SK-N-SH treated with all-trans-retinoic acid at 6 μM for 48 hours (cell line): ENCODE measurements around the gene MYBPC1.

ENCODE experiments used
- ARNTL ChIP-seq: fragments of 450-650 bp; formaldehyde crosslinking; IDR thresholded peaks from 2 replicates; pipeline ENCODE4 v1.5.0; 2020; ENCODE audit warnings: low read depth, mild to moderate bottlenecking, moderate library complexity, borderline replicate concordance
- CSDC2 ChIP-seq: fragments of 250-450 bp; sonication (Bioruptor Pico); IDR thresholded peaks from 2 replicates; pipeline ENCODE4 v1.5.0; 2020; ENCODE audit warnings: mild to moderate bottlenecking, moderate library complexity
- ESRRG ChIP-seq: fragments of 250-450 bp; sonication (Bioruptor Pico); IDR thresholded peaks from 2 replicates; pipeline ENCODE4 v1.6.1; 2021; ENCODE audit warnings: mild to moderate bottlenecking
- PPARA ChIP-seq: fragments of 250-450 bp; sonication (Bioruptor Pico); IDR thresholded peaks from 2 replicates; pipeline ENCODE4 v1.5.0; 2020; ENCODE audit warnings: mild to moderate bottlenecking, borderline replicate concordance
- RARB ChIP-seq: fragments of 250-450 bp; sonication (Bioruptor Pico); IDR thresholded peaks from 2 replicates; pipeline ENCODE4 v1.8.0; 2021; ENCODE audit warnings: mild to moderate bottlenecking, moderate library complexity
- TCF4 ChIP-seq: fragments of 250-450 bp; sonication (Bioruptor Pico); IDR thresholded peaks from 2 replicates; pipeline ENCODE4 v1.8.0; 2021; ENCODE audit warnings: mild to moderate bottlenecking, moderate library complexity, borderline replicate concordance
- TOX ChIP-seq: fragments of 250-450 bp; sonication (Bioruptor Pico); IDR thresholded peaks from 2 replicates; pipeline ENCODE4 v1.8.0; 2021; ENCODE audit warnings: mild to moderate bottlenecking, moderate library complexity, borderline replicate concordance
- ZC3H10 ChIP-seq: fragments of 250-450 bp; sonication (Bioruptor Pico); IDR thresholded peaks from 2 replicates; pipeline ENCODE4 v1.5.1; 2021; ENCODE audit warnings: mild to moderate bottlenecking, moderate library complexity
- ZFP3 ChIP-seq: fragments of 250-450 bp; sonication (Bioruptor Pico); IDR thresholded peaks from 2 replicates; pipeline ENCODE4 v1.5.0; 2020; ENCODE audit warnings: mild to moderate bottlenecking, moderate library complexity
- ZFP30 ChIP-seq: fragments of 450-650 bp; formaldehyde crosslinking; IDR thresholded peaks from 2 replicates; pipeline ENCODE4 v1.5.0; 2022; ENCODE audit warnings: mild to moderate bottlenecking, moderate library complexity
- ZNF565 ChIP-seq: fragments of 450-650 bp; formaldehyde crosslinking; conservative IDR thresholded peaks from 2 replicates; pipeline ENCODE4 v1.5.0; 2020; ENCODE audit warnings: low read depth, mild to moderate bottlenecking, moderate library complexity
- TF ChIP-seq, protein P1 (sequence below): fragments of 250-450 bp; sonication (Bioruptor Pico); IDR thresholded peaks from 2 replicates; pipeline ENCODE4 v1.8.0; 2021; ENCODE audit warnings: low read depth, mild to moderate bottlenecking, moderate library complexity, borderline replicate concordance
- TF ChIP-seq, protein P2 (sequence below): fragments of 250-450 bp; sonication (Bioruptor Pico); IDR thresholded peaks from 2 replicates; pipeline ENCODE4 v1.8.0; 2020; ENCODE audit warnings: mild to moderate bottlenecking, moderate library complexity, borderline replicate concordance
- TF ChIP-seq, protein P3 (sequence below): fragments of 250-450 bp; sonication (Bioruptor Pico); IDR thresholded peaks from 2 replicates; pipeline ENCODE4 v1.5.1; 2021; ENCODE audit warnings: mild to moderate bottlenecking, moderate library complexity

DNA sequence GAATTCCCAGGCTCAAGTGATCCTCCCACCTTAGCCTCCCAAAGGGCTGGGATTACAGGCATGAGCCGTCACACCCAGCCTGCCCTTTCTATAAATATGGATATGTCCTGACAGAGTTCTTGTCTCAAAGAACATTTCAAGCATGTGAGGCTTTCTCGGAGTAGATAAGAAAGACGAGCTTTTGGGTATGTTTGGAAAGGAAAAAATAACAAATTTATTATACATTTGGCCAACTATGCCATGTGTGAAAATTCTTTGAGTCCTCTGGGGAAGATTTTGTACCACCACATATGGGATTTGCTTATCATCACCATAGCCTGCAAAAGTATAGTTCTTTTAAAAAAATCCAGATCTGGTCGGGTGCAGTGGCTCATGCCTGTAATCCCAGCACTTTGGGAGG, 23.7 kb upstream of the MYBPC1 start:
- no peak for TF ChIP-seq TCF4
- TF ChIP-seq, protein P1, sequence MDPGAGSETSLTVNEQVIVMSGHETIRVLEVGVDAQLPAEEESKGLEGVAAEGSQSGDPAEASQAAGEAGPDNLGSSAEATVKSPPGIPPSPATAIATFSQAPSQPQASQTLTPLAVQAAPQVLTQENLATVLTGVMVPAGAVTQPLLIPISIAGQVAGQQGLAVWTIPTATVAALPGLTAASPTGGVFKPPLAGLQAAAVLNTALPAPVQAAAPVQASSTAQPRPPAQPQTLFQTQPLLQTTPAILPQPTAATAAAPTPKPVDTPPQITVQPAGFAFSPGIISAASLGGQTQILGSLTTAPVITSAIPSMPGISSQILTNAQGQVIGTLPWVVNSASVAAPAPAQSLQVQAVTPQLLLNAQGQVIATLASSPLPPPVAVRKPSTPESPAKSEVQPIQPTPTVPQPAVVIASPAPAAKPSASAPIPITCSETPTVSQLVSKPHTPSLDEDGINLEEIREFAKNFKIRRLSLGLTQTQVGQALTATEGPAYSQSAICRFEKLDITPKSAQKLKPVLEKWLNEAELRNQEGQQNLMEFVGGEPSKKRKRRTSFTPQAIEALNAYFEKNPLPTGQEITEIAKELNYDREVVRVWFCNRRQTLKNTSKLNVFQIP (CRISPR knock-in tag) = no peak
- no peak for TF ChIP-seq ARNTL (CRISPR knock-in tag)
- TF ChIP-seq, protein P2, sequence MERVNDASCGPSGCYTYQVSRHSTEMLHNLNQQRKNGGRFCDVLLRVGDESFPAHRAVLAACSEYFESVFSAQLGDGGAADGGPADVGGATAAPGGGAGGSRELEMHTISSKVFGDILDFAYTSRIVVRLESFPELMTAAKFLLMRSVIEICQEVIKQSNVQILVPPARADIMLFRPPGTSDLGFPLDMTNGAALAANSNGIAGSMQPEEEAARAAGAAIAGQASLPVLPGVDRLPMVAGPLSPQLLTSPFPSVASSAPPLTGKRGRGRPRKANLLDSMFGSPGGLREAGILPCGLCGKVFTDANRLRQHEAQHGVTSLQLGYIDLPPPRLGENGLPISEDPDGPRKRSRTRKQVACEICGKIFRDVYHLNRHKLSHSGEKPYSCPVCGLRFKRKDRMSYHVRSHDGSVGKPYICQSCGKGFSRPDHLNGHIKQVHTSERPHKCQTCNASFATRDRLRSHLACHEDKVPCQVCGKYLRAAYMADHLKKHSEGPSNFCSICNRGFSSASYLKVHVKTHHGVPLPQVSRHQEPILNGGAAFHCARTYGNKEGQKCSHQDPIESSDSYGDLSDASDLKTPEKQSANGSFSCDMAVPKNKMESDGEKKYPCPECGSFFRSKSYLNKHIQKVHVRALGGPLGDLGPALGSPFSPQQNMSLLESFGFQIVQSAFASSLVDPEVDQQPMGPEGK = no peak
- TF ChIP-seq PPARA (CRISPR knock-in tag) = no peak
- TF ChIP-seq ZFP30 = no peak
- no peak for TF ChIP-seq CSDC2 (CRISPR knock-in tag)
- no peak for TF ChIP-seq ZNF565 (CRISPR knock-in tag)
- no peak for TF ChIP-seq RARB (CRISPR knock-in tag)
- TF ChIP-seq, protein P3, sequence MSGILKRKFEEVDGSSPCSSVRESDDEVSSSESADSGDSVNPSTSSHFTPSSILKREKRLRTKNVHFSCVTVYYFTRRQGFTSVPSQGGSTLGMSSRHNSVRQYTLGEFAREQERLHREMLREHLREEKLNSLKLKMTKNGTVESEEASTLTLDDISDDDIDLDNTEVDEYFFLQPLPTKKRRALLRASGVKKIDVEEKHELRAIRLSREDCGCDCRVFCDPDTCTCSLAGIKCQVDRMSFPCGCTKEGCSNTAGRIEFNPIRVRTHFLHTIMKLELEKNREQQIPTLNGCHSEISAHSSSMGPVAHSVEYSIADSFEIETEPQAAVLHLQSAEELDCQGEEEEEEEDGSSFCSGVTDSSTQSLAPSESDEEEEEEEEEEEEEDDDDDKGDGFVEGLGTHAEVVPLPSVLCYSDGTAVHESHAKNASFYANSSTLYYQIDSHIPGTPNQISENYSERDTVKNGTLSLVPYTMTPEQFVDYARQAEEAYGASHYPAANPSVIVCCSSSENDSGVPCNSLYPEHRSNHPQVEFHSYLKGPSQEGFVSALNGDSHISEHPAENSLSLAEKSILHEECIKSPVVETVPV (CRISPR knock-in tag) = no peak
- TF ChIP-seq TOX (CRISPR knock-in tag) = no peak
- no peak for TF ChIP-seq ESRRG (CRISPR knock-in tag)
- no peak for TF ChIP-seq ZFP3 (CRISPR knock-in tag)
- no peak for TF ChIP-seq ZC3H10 (CRISPR knock-in tag)
